ENCODE data around the gene SNTA1.
"Not testable (repeated sequence)": the region's sequence is repeated elsewhere in the genome, so short reads cannot be mapped to it uniquely, and the experiment has no call there.

The SNTA1 gene

GRCh38 chr20:33423875-33424274 lies 19.7 kb downstream of the SNTA1 start:
- DNase-seq: not testable (repeated sequence)

GRCh38 chr20:33423141-33423834 lies 20.3 kb downstream of the SNTA1 start:
- no peak for DNase-seq

DNA sequence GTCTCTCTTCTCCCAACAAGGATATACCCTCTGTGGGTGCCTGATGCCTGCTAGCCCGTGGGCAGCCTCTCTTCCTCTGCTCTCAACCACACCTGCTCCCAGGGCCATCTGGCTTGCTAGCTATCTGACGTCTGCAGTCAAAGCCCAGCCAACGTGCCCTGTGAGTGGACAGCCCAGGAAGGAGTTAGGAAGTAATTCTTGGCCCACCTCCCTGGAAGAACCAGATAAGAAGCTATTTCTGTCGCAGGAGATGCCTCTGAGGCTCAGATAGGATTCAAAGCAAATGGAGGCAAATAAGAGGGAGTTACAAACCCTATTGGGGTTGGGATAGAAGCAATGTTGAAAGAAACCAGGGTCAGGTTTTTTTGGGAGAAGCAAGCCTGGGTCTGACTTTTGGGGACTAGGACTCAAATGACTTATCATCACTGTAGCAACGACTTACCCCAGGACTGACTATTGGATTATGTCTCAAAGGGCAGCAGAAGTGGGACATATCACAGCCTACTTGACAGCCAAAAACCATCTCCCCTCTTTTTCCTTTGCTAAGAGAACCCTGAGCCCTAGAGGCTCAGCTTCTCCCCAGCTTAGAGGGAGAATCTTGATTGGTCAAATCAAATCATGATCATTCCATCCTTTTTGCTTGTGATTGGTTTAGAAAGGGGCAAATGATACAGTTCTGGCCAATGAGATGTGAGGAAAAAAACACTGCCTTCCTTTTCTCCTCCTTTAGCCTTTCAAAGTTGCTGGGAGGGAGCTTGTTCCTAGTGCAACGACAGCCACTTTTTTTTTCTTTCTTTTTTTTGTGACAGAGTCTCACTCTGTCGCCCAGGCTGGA lies 24.2 kb downstream of the SNTA1 start:
- no peak for DNase-seq

GRCh38 chr20:33418033-33418432 lies 25.5 kb downstream of the SNTA1 start:
- DNase-seq: no peak

DNA sequence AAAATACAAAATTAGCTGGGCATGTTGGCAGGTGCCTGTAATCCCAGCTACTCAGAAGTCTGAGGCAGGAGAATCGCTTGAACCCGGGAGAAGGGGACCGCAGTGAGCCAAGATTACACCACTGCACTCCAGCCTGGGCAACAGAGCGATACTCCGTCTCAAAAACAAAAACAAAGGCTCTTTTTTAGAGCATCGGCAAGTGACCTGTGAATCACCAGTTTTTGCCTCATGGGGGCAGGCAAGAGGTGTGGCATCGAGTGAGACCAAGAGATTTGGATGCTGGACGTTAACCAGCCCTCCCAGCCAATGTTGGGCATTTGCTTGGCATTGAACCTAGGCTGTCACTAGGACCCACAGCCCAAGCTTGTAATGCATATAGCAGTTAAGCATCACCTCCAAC lies 27.6 kb downstream of the SNTA1 start:
- DNase-seq: no peak

- DNase-seq: no peak
Measured at GRCh38 chr20:33412484-33412838, 31.1 kb downstream of the SNTA1 start.

DNA sequence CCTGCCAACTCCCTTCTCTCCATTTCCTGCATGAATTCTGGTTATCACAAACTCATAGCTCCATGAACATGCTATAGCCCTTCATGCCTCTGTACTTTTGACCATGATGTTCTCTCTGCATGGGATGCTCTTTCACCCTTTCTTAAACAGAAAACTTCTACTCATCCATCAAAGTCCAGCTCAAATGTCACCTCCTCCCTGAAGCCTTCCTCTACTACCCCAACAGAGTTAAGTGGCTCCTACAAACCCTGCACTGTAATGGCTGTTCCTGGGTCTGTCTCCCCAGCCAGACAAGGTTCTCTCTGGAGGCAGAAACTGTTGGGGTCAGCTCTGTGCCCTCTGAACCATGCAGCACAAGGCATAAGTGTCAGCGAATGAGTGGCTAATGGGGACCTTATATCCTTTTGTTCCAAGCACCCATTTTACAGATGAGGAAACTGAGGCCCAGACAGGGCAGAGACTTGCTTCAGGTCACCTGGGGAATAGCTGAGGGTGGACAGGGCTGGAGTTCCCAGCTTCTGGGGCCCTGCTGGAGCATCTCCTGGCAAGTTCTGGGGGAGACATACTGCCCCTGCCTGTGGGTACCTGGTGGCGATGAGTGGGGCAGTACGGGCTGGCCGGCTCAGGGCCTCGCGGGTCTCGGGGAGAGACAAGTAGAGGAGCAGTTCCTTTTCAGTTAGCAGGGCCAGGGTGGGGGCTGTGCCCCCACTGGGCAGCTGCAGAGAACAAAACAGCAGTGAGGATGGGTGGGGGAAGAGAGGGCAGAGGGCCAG lies 31.7 kb downstream of the SNTA1 start:
- no peak for DNase-seq

GRCh38 chr20:33411242-33411641 lies 32.3 kb downstream of the SNTA1 start:
- no peak for DNase-seq

- no peak for DNase-seq
Measured at GRCh38 chr20:33410081-33410742, 33.4 kb downstream of the SNTA1 start.

GRCh38 chr20:33408716-33409654 lies 34.6 kb downstream of the SNTA1 start:
- no peak for DNase-seq

DNA sequence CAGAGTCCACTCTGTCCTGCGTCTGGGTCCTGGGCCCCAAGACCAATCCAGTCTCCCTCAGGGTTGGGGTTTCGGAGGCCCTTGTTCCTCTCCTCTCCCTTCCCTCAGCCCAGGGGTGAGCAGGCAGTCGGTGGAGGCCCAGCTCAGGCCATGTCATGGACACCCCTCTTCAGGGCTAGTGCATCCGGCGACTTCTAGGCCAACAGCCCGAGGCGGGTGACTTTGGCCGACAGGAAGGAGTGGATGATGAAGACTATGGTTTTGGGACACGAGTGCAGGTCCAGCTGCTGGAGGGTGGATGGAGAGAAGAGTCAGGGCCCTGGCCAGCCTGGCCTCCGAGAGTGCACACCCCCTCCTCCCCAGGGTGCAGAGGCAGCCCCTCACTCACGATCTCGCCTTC lies 35.2 kb downstream of the SNTA1 start:
- DNase-seq: no peak

DNA sequence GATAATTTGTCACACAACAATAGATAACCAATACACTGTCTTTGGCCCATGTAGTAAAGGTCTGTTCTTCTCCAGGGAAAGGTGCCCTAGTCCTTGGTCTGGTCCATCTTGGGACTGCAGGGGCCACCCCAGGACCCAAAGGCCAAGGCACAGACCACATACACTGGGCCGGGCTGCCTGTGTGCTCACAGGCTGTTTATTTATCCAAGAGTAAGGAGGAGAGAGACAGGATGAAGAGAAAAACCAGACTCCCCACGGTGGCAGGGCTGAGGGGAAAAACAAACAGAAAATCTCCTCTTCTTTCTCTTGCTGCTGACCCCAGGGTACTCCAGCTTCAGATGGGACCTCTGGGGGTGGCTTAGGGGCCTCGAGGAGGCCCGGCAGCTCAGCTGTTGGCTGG lies 35.8 kb downstream of the SNTA1 start:
- DNase-seq: no peak

DNA sequence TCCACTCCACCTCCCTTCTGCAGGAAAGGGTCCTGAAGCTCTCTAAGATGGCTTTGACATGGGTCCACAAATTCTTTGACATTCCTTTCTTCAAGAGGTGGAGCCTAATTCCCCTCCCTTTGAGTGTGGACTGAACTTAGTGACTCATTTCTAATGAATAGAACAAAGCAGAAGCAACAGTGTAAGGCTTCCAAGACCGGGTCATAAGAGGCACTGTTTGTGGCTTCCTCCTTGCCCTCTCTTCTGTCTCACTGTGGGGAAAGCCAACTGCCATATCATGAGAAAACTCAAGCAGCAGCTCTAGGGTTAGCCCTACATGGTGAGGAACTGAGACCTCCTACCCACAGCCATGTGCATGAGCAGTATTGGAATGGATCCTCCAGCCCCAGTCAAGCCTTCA lies 36.3 kb downstream of the SNTA1 start:
- no peak for DNase-seq

GRCh38 chr20:33404281-33404680 lies 39.3 kb downstream of the SNTA1 start:
- DNase-seq: no peak

DNA sequence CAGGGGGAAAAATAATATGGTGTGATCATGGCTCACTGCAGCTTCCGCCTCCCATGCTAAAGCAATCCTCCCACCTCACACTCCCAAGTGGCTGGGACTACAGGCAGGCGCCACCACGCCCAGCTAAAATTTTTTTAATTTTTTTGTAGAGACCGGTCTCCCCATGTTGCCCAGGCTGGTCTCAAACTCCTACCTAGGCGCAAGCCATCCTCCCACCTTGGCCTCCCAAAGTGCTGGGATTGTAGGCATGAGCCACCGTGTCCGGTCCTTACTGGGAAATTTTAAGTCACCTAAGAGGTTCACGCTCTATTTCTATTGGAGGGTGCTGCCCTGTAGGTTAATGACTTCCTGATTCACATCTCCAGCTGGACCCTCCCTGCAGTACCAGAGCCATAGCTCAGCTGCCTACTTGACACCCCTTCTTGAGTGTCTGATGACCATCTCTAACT lies 41.6 kb downstream of the SNTA1 start:
- no peak for DNase-seq

DNA sequence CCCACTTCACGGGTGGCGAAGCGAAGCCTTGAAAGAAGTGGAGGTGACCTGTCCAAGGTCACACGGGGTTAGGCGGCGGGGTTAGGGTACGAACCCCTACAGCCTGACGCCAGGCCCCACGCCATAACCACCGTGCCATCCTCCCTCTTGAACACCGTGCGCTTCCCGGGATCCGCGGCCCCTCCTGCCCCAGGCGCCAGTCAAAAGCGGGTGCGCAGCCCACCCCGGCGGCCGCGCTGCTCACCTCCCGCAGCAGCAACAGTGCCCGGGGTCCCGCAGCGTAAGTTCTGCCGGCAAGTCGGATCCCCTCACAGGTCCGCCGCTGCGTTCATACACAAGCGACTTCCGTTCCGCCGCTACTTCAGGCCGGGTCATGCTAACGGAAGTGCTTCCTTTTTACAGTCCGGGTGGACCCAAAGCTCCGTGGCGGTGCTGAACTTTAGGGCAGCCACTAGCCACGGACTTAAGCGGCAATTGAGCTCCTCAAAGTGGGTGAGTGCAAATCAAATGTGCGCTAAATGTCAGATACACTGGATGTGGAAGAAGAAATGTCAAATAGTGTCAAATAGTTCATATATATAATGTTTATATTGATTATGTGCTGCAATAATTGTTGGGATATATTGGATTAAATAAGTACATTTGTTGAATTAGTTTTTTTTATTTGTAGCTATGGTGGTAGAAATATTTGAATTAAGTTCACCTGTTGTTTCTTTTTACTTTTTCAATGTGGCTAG lies 42.2 kb downstream of the SNTA1 start, which contains the start of gene CDK5RAP1:
TSS of gene CDK5RAP1 (minus strand) at position 336 of the 737 bp plus-strand sequence. CDS start 4,455 bp downstream, outside the sequence.
- DNase-seq: peak; percentile 43

GRCh38 chr20:33400812-33401183 lies 42.8 kb downstream of the SNTA1 start:
- no peak for DNase-seq

DNA sequence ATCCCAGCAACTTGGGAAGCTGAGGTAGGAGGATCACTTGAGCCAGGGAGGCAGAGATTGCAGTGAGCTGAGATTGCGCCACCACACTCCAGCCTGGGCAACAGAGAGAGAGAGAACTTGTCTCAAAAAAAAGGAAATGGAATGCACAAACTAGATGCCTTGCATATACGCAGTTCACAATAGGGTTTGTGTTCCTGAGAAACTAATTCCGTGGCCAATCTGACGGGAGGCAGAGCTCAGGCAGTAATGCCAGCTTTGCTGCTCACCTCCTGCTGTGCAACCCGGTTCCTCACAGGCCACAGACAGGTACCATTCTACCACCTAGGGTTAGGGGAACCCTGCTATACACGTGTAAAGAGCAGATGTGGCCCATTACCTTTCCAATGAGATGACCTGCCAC lies 43.6 kb downstream of the SNTA1 start:
- DNase-seq: no peak

- no peak for DNase-seq
Measured at GRCh38 chr20:33394718-33395117, 48.8 kb downstream of the SNTA1 start.

DNA sequence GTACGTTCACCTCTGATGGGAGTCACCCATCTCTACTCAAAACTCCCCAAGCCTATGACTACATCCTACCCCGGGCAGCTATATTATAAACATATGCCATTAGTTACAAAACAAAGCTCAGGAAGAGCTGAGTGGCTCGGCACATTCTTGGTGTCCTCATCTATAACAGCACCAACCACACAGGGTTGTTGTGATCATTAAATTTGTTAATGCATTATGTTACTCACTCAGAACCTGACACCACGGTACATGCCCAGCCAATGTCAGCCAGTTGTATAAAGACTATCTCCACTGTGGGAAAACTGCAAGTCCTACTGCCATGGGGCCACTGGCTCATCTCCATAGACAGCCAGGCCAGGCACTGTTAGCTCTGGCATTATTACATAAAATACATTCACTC lies 50.0 kb downstream of the SNTA1 start:
- no peak for DNase-seq

Data from NCI-H1417 treated with DMSO at 0.1 percent for 48 hours (cell line).